ENCODE data around the gene ENPP4.

The ENPP4 gene

DNA sequence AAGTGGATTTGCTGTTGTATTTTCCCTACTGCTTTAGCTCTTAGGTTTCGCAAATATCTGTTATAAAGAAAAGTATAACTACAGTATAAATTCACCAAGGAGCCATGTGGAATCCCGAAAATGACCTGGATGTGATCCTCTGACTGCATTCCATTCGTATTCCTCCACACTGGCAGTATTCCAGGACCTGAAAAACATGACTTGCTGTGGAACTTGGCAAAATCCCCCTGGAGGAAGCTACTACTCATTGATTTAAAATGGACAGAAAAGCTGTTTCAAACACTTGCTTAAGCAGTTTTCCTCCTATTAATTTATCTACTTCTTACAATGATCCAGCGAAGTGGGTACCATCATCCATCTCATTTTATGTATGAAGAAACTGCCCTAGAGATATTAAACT is 54.3 kb downstream of the ENPP4 start:
- Histone ChIP-seq H3K36me3 (ENCODE audit: control insufficient read depth, low read length) (no peaks in the 10 kb centered on the region), H4K20me1 (ENCODE audit: control insufficient read depth, insufficient read depth, low read depth, low read length) (no peaks in the 10 kb centered on the region), H3K4me3 (ENCODE audit: low read length) (no peak overlapping the region), H3F3A (ENCODE audit: control insufficient read depth, insufficient read depth) (no peaks in the 10 kb centered on the region), H3K4me1 (ENCODE audit: control insufficient read depth, low read length) (no peaks in the 10 kb centered on the region), H3K27ac (ENCODE audit: low read depth, low read length) (no peak overlapping the region), H3K9me3 (ENCODE audit: control insufficient read depth, insufficient read depth, low read length) (no peaks in the 10 kb centered on the region), H3K9me2 (replicated peaks; ENCODE audit: control insufficient read depth, low read length) (no peaks in the 10 kb centered on the region), H3K79me2 (ENCODE audit: control insufficient read depth, low read length) (no peaks in the 10 kb centered on the region), H3K4me2 (ENCODE audit: low read length) (no peak overlapping the region), H3K27me3 (ENCODE audit: control insufficient read depth, low read length) (peaks cover 25% of the 10 kb centered on the region)
- TF ChIP-seq, protein P1, sequence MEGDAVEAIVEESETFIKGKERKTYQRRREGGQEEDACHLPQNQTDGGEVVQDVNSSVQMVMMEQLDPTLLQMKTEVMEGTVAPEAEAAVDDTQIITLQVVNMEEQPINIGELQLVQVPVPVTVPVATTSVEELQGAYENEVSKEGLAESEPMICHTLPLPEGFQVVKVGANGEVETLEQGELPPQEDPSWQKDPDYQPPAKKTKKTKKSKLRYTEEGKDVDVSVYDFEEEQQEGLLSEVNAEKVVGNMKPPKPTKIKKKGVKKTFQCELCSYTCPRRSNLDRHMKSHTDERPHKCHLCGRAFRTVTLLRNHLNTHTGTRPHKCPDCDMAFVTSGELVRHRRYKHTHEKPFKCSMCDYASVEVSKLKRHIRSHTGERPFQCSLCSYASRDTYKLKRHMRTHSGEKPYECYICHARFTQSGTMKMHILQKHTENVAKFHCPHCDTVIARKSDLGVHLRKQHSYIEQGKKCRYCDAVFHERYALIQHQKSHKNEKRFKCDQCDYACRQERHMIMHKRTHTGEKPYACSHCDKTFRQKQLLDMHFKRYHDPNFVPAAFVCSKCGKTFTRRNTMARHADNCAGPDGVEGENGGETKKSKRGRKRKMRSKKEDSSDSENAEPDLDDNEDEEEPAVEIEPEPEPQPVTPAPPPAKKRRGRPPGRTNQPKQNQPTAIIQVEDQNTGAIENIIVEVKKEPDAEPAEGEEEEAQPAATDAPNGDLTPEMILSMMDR (IDR thresholded peaks at IDR 0.05; ENCODE audit: low read depth, low read length, poor library complexity, severe bottlenecking), result no peak
- TF ChIP-seq EZH2phosphoT487 (IDR thresholded peaks at IDR 0.05; ENCODE audit: borderline replicate concordance, low read length), result no peak

GRCh38 chr6:46186583-46186982 is 56.8 kb downstream of the ENPP4 start:
- no peaks in the 10 kb centered on the region for H3K4me1 ChIP-seq (ENCODE audit: control insufficient read depth, low read length)
- H3K9me2 ChIP-seq (replicated peaks; ENCODE audit: control insufficient read depth, low read length), result no peaks in the 10 kb centered on the region
- H3K9me3 ChIP-seq (ENCODE audit: control insufficient read depth, insufficient read depth, low read length), result no peaks in the 10 kb centered on the region
- H3K4me2 ChIP-seq (ENCODE audit: low read length), result no peak overlapping the region
- H3K36me3 ChIP-seq (ENCODE audit: control insufficient read depth, low read length), result no peaks in the 10 kb centered on the region
- TF ChIP-seq EZH2phosphoT487 (IDR thresholded peaks at IDR 0.05; ENCODE audit: borderline replicate concordance, low read length), result no peak
- TF ChIP-seq, protein P1 (IDR thresholded peaks at IDR 0.05; ENCODE audit: low read depth, low read length, poor library complexity, severe bottlenecking), result no peak
- no peaks in the 10 kb centered on the region for H4K20me1 ChIP-seq (ENCODE audit: control insufficient read depth, insufficient read depth, low read depth, low read length)
- no peak overlapping the region for H3K27ac ChIP-seq (ENCODE audit: low read depth, low read length)
- H3K27me3 ChIP-seq (ENCODE audit: control insufficient read depth, low read length), result peaks cover 25% of the 10 kb centered on the region
- no peaks in the 10 kb centered on the region for H3F3A ChIP-seq (ENCODE audit: control insufficient read depth, insufficient read depth)
- H3K79me2 ChIP-seq (ENCODE audit: control insufficient read depth, low read length), result no peaks in the 10 kb centered on the region
- H3K4me3 ChIP-seq (ENCODE audit: low read length), result no peak overlapping the region

DNA sequence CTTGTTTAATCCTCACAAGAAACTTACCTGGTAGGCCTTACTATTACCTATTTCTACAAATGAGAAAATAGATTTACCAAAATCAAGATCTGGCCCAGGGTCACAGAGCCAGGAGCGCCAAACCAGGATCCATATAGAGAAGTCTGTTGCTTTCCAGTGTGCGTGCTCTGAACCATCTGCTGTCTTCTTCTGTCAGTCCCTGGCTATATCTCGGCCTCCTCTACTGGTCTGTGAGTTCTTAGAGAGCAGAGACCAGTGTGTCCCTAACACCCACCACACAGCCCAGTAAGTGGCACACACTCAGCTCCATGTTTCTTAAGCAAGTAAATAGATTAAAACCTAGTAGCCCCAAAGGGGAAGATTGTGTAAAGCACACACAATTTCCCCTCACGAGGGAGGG is 59.9 kb downstream of the ENPP4 start:
- no peak overlapping the region for H3K4me3 ChIP-seq (ENCODE audit: low read length)
- no peaks in the 10 kb centered on the region for H3F3A ChIP-seq (ENCODE audit: control insufficient read depth, insufficient read depth)
- H3K27me3 ChIP-seq (ENCODE audit: control insufficient read depth, low read length), result peaks cover 13% of the 10 kb centered on the region; the same call in 1 of the 2 replicates
- no peaks in the 10 kb centered on the region for H3K9me2 ChIP-seq (replicated peaks; ENCODE audit: control insufficient read depth, low read length)
- no peak for TF ChIP-seq EZH2phosphoT487 (IDR thresholded peaks at IDR 0.05; ENCODE audit: borderline replicate concordance, low read length)
- TF ChIP-seq, protein P1 (IDR thresholded peaks at IDR 0.05; ENCODE audit: low read depth, low read length, poor library complexity, severe bottlenecking), result no peak
- no peak overlapping the region for H3K27ac ChIP-seq (ENCODE audit: low read depth, low read length)
- no peaks in the 10 kb centered on the region for H3K9me3 ChIP-seq (ENCODE audit: control insufficient read depth, insufficient read depth, low read length)
- no peaks in the 10 kb centered on the region for H4K20me1 ChIP-seq (ENCODE audit: control insufficient read depth, insufficient read depth, low read depth, low read length)
- no peaks in the 10 kb centered on the region for H3K36me3 ChIP-seq (ENCODE audit: control insufficient read depth, low read length)
- no peak overlapping the region for H3K4me2 ChIP-seq (ENCODE audit: low read length)
- H3K4me1 ChIP-seq (ENCODE audit: control insufficient read depth, low read length), result no peaks in the 10 kb centered on the region
- H3K79me2 ChIP-seq (ENCODE audit: control insufficient read depth, low read length), result no peaks in the 10 kb centered on the region

All from DOHH2 (cell line).